K562 (cell line): ENCODE data around the gene ADNP. TPM values are rescaled to one million over a fixed set of nuclear protein-coding genes. Genes with fewer than 3 reads are reported as not detected.
A peak's percentile ranks its signal among the peaks of the same experiment; 100 is the strongest.

Experiments
- ATAC-seq: fragments of 200-7000 bp; cut with Tn5 transposase; 3 replicates; pipeline ENCODE4 v1.9.1; 2020; ENCODE audit warnings: moderate library complexity
- BruUV-seq: library from RNA; stranded (reverse); fragments of 400-500 nt; replicated peaks from 2 replicates; lab custom pipeline; 2021; lab: Mats Ljungman, UMichigan
- CTCF ChIA-PET: fragments of 300-600 bp; formaldehyde crosslinking; extraction: SDS; loops from one replicate; lab custom pipeline; 2021; ENCODE audit warnings: low intra/inter-chr PET ratio; lab: Yijun Ruan, JAX
- POLR2A ChIA-PET: fragments of 300-600, 350-650 bp; sonication (Branson Sonifier 250); formaldehyde crosslinking; extraction: SDS; loops from one replicate; lab custom pipeline; 2021; ENCODE audit warnings: antibody characterized with exemption, inconsistent platforms; lab: Yijun Ruan, JAX
- DNase-seq, 4 experiments: peaks; one replicate each; pipeline versions ENCODE4 v3.0.0 to v3.0.0-alpha.2; 2011 to 2018; ENCODE audit warnings: low spot score in 3 of 4, mixed read lengths in 3 of 4; ENCODE audit errors: extremely low read depth in 1 of 4
- FAIRE-seq: peaks from 2 replicates; lab custom pipeline; 2011; peaks lifted over from hg19 to GRCh38; lab: Jason Lieb, UNC
- H2AFZ ChIP-seq: 2 replicates; pipeline ENCODE4 v1.6.0; 2011; ENCODE audit warnings: low read depth, low read length, control low read depth, inconsistent platforms
- H3K27ac ChIP-seq: fragments of 200-600 bp; 3 replicates; pipeline ENCODE4 v1.8.0; 2011; ENCODE audit warnings: low read depth, mild to moderate bottlenecking, control low read depth, inconsistent platforms, low read length, moderate library complexity, mixed read lengths; ENCODE audit errors: extremely low read depth
- H3K27me3 ChIP-seq, 2 experiments: fragments of 300-600 bp in 1 of 2; 2 replicates in 1 of 2; 3 replicates in 1 of 2; pipeline versions ENCODE4 v1.6.0 to v1.8.0; 2011; ENCODE audit warnings: inconsistent platforms in 2 of 2, low read length in 2 of 2, mild to moderate bottlenecking in 1 of 2, mixed read lengths in 1 of 2, moderate library complexity in 1 of 2; ENCODE audit not compliant: control insufficient read depth in 2 of 2, insufficient read depth in 2 of 2
- H3K36me3 ChIP-seq: fragments of 300-600 bp; 3 replicates; pipeline ENCODE4 v1.8.0; 2011; ENCODE audit warnings: mild to moderate bottlenecking, low read length, inconsistent platforms; ENCODE audit not compliant: control insufficient read depth, insufficient read depth
- H3K4me1 ChIP-seq, 2 experiments: fragments of 200-600 bp in 1 of 2; replicated peaks in 1 of 2; 2 replicates in 1 of 2; 3 replicates in 1 of 2; pipeline versions ENCODE4 v1.5.1 to v1.8.0; 2011; ENCODE audit warnings: inconsistent platforms in 2 of 2, low read length in 2 of 2, mild to moderate bottlenecking in 1 of 2, mixed read lengths in 1 of 2, moderate library complexity in 1 of 2; ENCODE audit not compliant: control insufficient read depth in 2 of 2, insufficient read depth in 2 of 2
- H3K4me2 ChIP-seq: 2 replicates; pipeline ENCODE4 v1.6.1; 2011; ENCODE audit warnings: low read length, control low read depth, inconsistent platforms, mixed read lengths; ENCODE audit not compliant: insufficient read depth
- H3K4me3 ChIP-seq: fragments of 200-600 bp; sonication (generic), shearing (Covaris generic); 2 replicates; pipeline ENCODE4 v1.5.1; 2016; ENCODE audit warnings: control low read depth, inconsistent platforms
- H3K79me2 ChIP-seq: fragments of 200-600 bp; 3 replicates; pipeline ENCODE4 v1.8.0; 2011; ENCODE audit warnings: low read length, inconsistent platforms; ENCODE audit not compliant: control insufficient read depth, insufficient read depth
- H3K9ac ChIP-seq, 2 experiments: 2 replicates each; pipeline versions ENCODE4 v1.6.0 to v1.6.1; 2011; ENCODE audit warnings: low read depth in 2 of 2, low read length in 2 of 2, control low read depth in 1 of 2, inconsistent platforms in 1 of 2, mild to moderate bottlenecking in 1 of 2, mixed read lengths in 1 of 2; ENCODE audit not compliant: insufficient read depth in 1 of 2
- H3K9me1 ChIP-seq: one replicate; pipeline ENCODE4 v1.6.0; 2011; ENCODE audit warnings: inconsistent platforms, mild to moderate bottlenecking, low read length, moderate library complexity; ENCODE audit not compliant: control insufficient read depth, insufficient read depth
- H3K9me3 ChIP-seq: replicated peaks from 2 replicates; pipeline ENCODE4 v1.5.1; 2011; ENCODE audit warnings: low read depth, low read length, inconsistent platforms; ENCODE audit not compliant: control insufficient read depth, insufficient read depth
- H4K20me1 ChIP-seq: replicated peaks from 2 replicates; pipeline ENCODE4 v1.6.1; 2011; ENCODE audit warnings: low read length, inconsistent platforms, mixed read lengths; ENCODE audit not compliant: control insufficient read depth, insufficient read depth
- CTCF ChIP-seq, 3 experiments: IDR thresholded peaks in 2 of 3; conservative IDR thresholded peaks in 1 of 3; 2 replicates each; pipeline ENCODE4 v1.5.1; 2011 to 2012; ENCODE audit warnings: low read length in 3 of 3, mild to moderate bottlenecking in 3 of 3, control low read depth in 2 of 3, improper control_type of control experiment in 1 of 3, inconsistent platforms in 1 of 3, low read depth in 1 of 3, mixed read lengths in 1 of 3, moderate library complexity in 1 of 3; ENCODE audit not compliant: insufficient read depth in 2 of 3
- FOXM1 ChIP-seq, 2 experiments: fragments of 450-650 bp in 1 of 2; sonication (generic) in 1 of 2; formaldehyde crosslinking in 1 of 2; IDR thresholded peaks; 2 replicates each; pipeline versions ENCODE4 v1.6.1 to v1.9.0; 2017 to 2022; ENCODE audit warnings: low read depth in 2 of 2, mild to moderate bottlenecking in 2 of 2, missing genetic modification reagents in 1 of 2, moderate library complexity in 1 of 2
- MEIS2 ChIP-seq: fragments of 450-650 bp; IDR thresholded peaks from 2 replicates; pipeline ENCODE4 v1.6.1; 2014; ENCODE audit warnings: mild to moderate bottlenecking; ENCODE audit not compliant: partially characterized antibody
- MYBL2 ChIP-seq, 2 experiments: fragments of 450-650 bp in 1 of 2; sonication (generic) in 1 of 2; formaldehyde crosslinking in 1 of 2; IDR thresholded peaks; 2 replicates each; pipeline versions ENCODE4 v1.6.1 to v1.8.1; 2017 to 2022; ENCODE audit warnings: borderline replicate concordance in 1 of 2, inconsistent platforms in 1 of 2, low read depth in 1 of 2, mild to moderate bottlenecking in 1 of 2, missing genetic modification reagents in 1 of 2, moderate library complexity in 1 of 2
- PBX2 ChIP-seq, 2 experiments: IDR thresholded peaks in 1 of 2; conservative IDR thresholded peaks in 1 of 2; 2 replicates each; pipeline ENCODE4 v1.6.1; 2016; ENCODE audit warnings: low read depth in 2 of 2, mild to moderate bottlenecking in 1 of 2, missing compliant biosample characterization in 1 of 2, missing genetic modification characterization in 1 of 2, moderate library complexity in 1 of 2
- RAD51 ChIP-seq: fragments of 450-650 bp; IDR thresholded peaks from 2 replicates; pipeline ENCODE4 v1.7.1; 2016; ENCODE audit warnings: low read depth, mild to moderate bottlenecking, borderline replicate concordance
- SLC30A9 ChIP-seq: fragments of 250-450 bp; sonication (Bioruptor Pico); IDR thresholded peaks from 2 replicates; pipeline ENCODE4 v1.8.0; 2022; ENCODE audit warnings: mild to moderate bottlenecking, moderate library complexity
- WGBS: fragments of 100-300 bp; shearing (Covaris generic); methylation state at CpG from one replicate; pipeline ENCODE4 v1.1.6; 2016; ENCODE audit warnings: low coverage, mixed read lengths; ENCODE audit not compliant: insufficient coverage; ENCODE audit errors: missing lambda C conversion rate; 5-methylcytosine and 5-hydroxymethylcytosine counted together
- in situ Hi-C: fragments of 300-500 bp; cut with MboI; formaldehyde crosslinking; loops from 4 replicates; pipeline ENCODE4 v1.15.0; 2018; ENCODE audit warnings: inconsistent platforms, mixed read lengths
- intact Hi-C: fragments of 100-400 bp; cut with micrococcal nuclease; formaldehyde crosslinking; loops from 2 replicates; pipeline ENCODE4 v1.14.2; 2022
- polyA plus RNA-seq, 8 experiments: library from polyadenylated mRNA; depleted of rRNA in 4 of 8; stranded (reverse) in 5 of 8; unstranded in 3 of 8; fragments of >200 nt; fragmentation: Nextera tagmentation in 2 of 8; fragmentation: Illumina TruSeq in 1 of 8; extraction: Ambion mirVana in 2 of 8; extraction: Trizol in 1 of 8; gene quantifications; 2 replicates each; pipeline versions ENCODE4 v1.2.1 to v1.2.3, GENCODE V29; 2011 to 2014; ENCODE audit warnings: inconsistent platforms in 1 of 8, missing spikeins in 1 of 8
- total RNA-seq, 7 experiments: library from RNA; depleted of rRNA in 6 of 7; stranded (reverse); fragments of >200 nt in 6 of 7; fragmentation: Illumina TruSeq in 2 of 7; extraction: Trizol in 2 of 7; gene quantifications; 2 replicates each; pipeline versions ENCODE4 v1.2.1 to v1.2.3, GENCODE V29; 2011 to 2021; ENCODE audit warnings: low replicate concordance in 1 of 7

The ADNP gene
- total and polyA plus RNA-seq, 9 of the 15 experiments (the other 6 are each of a cell fraction or from before 2014, with no cell fraction given), result 17.8 to 59.9 (median 25.3) TPM

- no TSS peak for BruUV-seq
- ATAC-seq (peak; percentile 32; the same call in 2 of the 3 replicates), DNase-seq (no peak), FAIRE-seq (no peak)
- peak overlapping the region; percentile 34; the same call in 1 of the 2 replicates for H3K4me2 ChIP-seq
- no peak overlapping the region for H3K4me3 ChIP-seq
- H4K20me1 ChIP-seq, result no peaks in the 10 kb centered on the region; the same call in 1 of the 2 replicates
- WGBS, result 4% methylated on average over 20 of the region's 20 CpGs
- H3K9me3 ChIP-seq, result no peaks in the 10 kb centered on the region
- H3K4me1 ChIP-seq, result peaks cover 0 to 9% of the 10 kb centered on the region in 2 experiments; a peak in 3 of 5 replicates
- H3K9ac ChIP-seq, result no peak overlapping the region
- peak; percentile 60 for TF ChIP-seq MEIS2
- TF ChIP-seq PBX2 (CRISPR knock-in tag; IDR thresholded peaks at IDR 0.05; ENCODE audit: low read depth), result no peak
- peak; percentile 59 for TF ChIP-seq PBX2 (tag; conservative IDR thresholded peaks at IDR 0.05; ENCODE audit: low read depth)
- TF ChIP-seq MYBL2 (IDR thresholded peaks at IDR 0.05; ENCODE audit: low read depth), result peak; percentile 60; the same call in 1 of the 2 replicates
- no peak for TF ChIP-seq MYBL2 (CRISPR knock-in tag; IDR thresholded peaks at IDR 0.05; ENCODE audit: borderline replicate concordance)
- TF ChIP-seq SLC30A9 (CRISPR knock-in tag), result no peak
- TF ChIP-seq RAD51, result no peak
- TF ChIP-seq FOXM1 (IDR thresholded peaks at IDR 0.05; ENCODE audit: low read depth), result peak; percentile 64
- no peak for TF ChIP-seq FOXM1 (CRISPR knock-in tag; IDR thresholded peaks at IDR 0.05; ENCODE audit: low read depth)
- 0 out of 6 replicates have a peak, but pooled peaks of 1 of the 3 experiments have one; percentile 8 for TF ChIP-seq CTCF (IDR thresholded peaks at IDR 0.05 in 2 of 3, conservative IDR thresholded peaks at IDR 0.05 in 1 of 3; ENCODE audit: insufficient read depth in 2 of 3, low read depth in 1 of 3, low read length in 3 of 3)
- peak overlapping the region; percentile 42; the same call in 1 of the 2 replicates for H2AFZ ChIP-seq
- H3K79me2 ChIP-seq, result no peaks in the 10 kb centered on the region
- no peaks in the 10 kb centered on the region for H3K9me1 ChIP-seq
- H3K36me3 ChIP-seq, result no peaks in the 10 kb centered on the region
- intact Hi-C loops (no loop called here), in situ Hi-C loops (loop anchor here (25.0 kb wide), 1 partner anchor 1110 kb away; no protein-coding TSS in a partner anchor)
- H3K27me3 ChIP-seq, result peaks cover 32 to 54% of the 10 kb centered on the region in 2 experiments
- H3K27ac ChIP-seq, result no peak overlapping the region
- ChIA-PET POLR2A (interaction anchor here (0.7 kb wide), 2 partner anchors 182 to 402 kb away, joined by 3 to 4 read pairs; no protein-coding TSS in a partner anchor), CTCF (no interaction called here)
Measured at GRCh38 chr20:50977066-50978021, 46.1 kb upstream of the ADNP start.
